Measurements from ENCODE around the gene CD207. TPM values are rescaled to one million over a fixed set of nuclear protein-coding genes. Genes with fewer than 3 reads are reported as not detected.

Gene CD207
- total RNA-seq, 1 experiment from 2014 or later = not detected

DNA sequence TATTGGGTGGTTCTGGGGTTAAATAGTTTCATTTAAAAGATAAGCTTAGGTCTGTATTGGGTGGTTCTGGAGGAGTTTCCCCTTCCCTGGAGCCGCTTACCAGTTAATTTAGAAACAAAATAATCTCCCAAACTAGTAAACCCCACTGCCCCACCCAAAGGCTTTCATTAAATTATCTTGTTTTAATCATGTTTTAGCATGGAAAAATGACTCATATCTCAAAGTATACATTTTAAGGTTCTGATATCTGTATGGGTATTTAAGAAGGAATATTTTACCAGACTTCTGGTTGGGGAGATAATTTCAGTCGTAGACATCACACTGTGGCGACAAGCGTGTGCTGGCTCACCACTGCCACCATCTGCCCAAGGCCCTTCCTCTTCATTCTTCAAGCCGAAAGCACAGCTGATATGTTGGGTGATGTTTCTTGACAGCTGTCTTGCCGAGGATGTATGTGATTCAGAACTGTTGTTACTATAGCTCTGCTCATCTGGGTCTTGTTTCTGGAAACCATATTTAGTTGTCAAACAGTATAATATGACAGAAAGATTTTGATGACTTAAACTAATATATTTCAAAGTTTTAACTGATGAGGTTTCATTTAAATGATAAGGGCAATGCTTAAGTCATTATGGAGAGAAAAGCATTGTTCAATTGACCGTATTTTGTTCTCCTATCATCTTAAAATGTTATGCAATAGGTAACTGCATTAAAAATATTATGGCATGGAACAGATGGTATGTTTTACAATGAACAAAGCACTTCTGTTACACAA, 50.3 kb downstream of the CD207 start:
- ChIA-PET POLR2A (ENCODE audit: unreplicated experiment) (no interaction called here), CTCF (interaction anchor here (0.6 kb wide), 1 partner anchor 481 kb away, joined by 3 read pairs; no protein-coding TSS in a partner anchor)
- H3K9me2 ChIP-seq (replicated peaks; ENCODE audit: low read length) = no peaks in the 10 kb centered on the region
- no TSS peak for BruUV-seq (replicated peaks)
- H2AFZ ChIP-seq (ENCODE audit: low read length) = no peak overlapping the region
- H3K27ac ChIP-seq (ENCODE audit: low read length) = no peak overlapping the region
- no peaks in the 10 kb centered on the region for H3K4me1 ChIP-seq (ENCODE audit: insufficient read depth, low read length)
- no peak overlapping the region for H3K4me3 ChIP-seq (ENCODE audit: low read length)
- TF ChIP-seq EZH2phosphoT487 (IDR thresholded peaks at IDR 0.05; ENCODE audit: borderline replicate concordance, low read length) (no peak), EZH2 (IDR thresholded peaks at IDR 0.05; ENCODE audit: low read length, unreplicated experiment) (no peak), CTCF (conservative IDR thresholded peaks at IDR 0.05; ENCODE audit: low read depth, low read length) (peak; percentile 80)
- DNase-seq (peak; percentile 64), ATAC-seq (peak; percentile 82)
- intact Hi-C loops (cut with micrococcal nuclease) = loop anchor here (1.0 to 10.0 kb wide), 4 partner anchors 77 to 481 kb away; partner anchors contain the start of gene FAM136A
- no peaks in the 10 kb centered on the region for H3F3A ChIP-seq (ENCODE audit: low read length, unreplicated experiment)
- H3K4me2 ChIP-seq (ENCODE audit: low read length) = no peak overlapping the region
- peaks cover 31% of the 10 kb centered on the region for H3K27me3 ChIP-seq (ENCODE audit: low read length)
- no peaks in the 10 kb centered on the region for H3K9me3 ChIP-seq (ENCODE audit: low read length)
- H3K36me3 ChIP-seq (ENCODE audit: low read depth, low read length) = no peaks in the 10 kb centered on the region
- H3K79me2 ChIP-seq (ENCODE audit: low read length) = no peaks in the 10 kb centered on the region
- no peak overlapping the region for H3K9ac ChIP-seq (ENCODE audit: low read length)
- no peaks in the 10 kb centered on the region for H4K20me1 ChIP-seq (ENCODE audit: low read length)

GRCh38 chr2:70784320-70784719, 51.3 kb downstream of the CD207 start:
- Histone ChIP-seq H2AFZ (ENCODE audit: low read length) (no peak overlapping the region), H3K9ac (ENCODE audit: low read length) (no peak overlapping the region), H4K20me1 (ENCODE audit: low read length) (no peaks in the 10 kb centered on the region), H3K79me2 (ENCODE audit: low read length) (no peaks in the 10 kb centered on the region), H3F3A (ENCODE audit: low read length, unreplicated experiment) (no peaks in the 10 kb centered on the region), H3K9me2 (replicated peaks; ENCODE audit: low read length) (no peaks in the 10 kb centered on the region), H3K27ac (ENCODE audit: low read length) (no peak overlapping the region), H3K4me3 (ENCODE audit: low read length) (no peak overlapping the region), H3K9me3 (ENCODE audit: low read length) (no peaks in the 10 kb centered on the region), H3K4me2 (ENCODE audit: low read length) (no peak overlapping the region), H3K4me1 (ENCODE audit: insufficient read depth, low read length) (peaks cover 5% of the 10 kb centered on the region; the same call in 1 of the 2 replicates), H3K27me3 (ENCODE audit: low read length) (peaks cover 22% of the 10 kb centered on the region), H3K36me3 (ENCODE audit: low read depth, low read length) (no peaks in the 10 kb centered on the region)
- TF ChIP-seq EZH2 (IDR thresholded peaks at IDR 0.05; ENCODE audit: low read length, unreplicated experiment) = no peak
- POLR2A ChIA-PET (ENCODE audit: unreplicated experiment) = no interaction called here
- ATAC-seq (no peak), DNase-seq (peak; percentile 8)
- CTCF ChIA-PET = no interaction called here
- intact Hi-C loops (cut with micrococcal nuclease) = loop anchor here (10.0 kb wide), 1 partner anchor 480 kb away; the partner anchor contains the start of gene FAM136A
- BruUV-seq (replicated peaks) = no TSS peak

Other genes with a start within 250 kb of the CD207 start
- gene ADD2, start 67.6 kb downstream of the CD207 start, total RNA-seq (2014; rRNA removed) = 4.4 and 16.0 TPM in 2 replicates
- not detected in 2 replicates for gene FIGLA, start 45.2 kb downstream of the CD207 start, total RNA-seq (2014; rRNA removed)
- not detected in 2 replicates for gene CLEC4F, start 15.2 kb downstream of the CD207 start, total RNA-seq (2014; rRNA removed)
- 0.23 TPM in 1 of 2 replicates, not detected in the other for gene VAX2, start 64.8 kb upstream of the CD207 start, total RNA-seq (2014; rRNA removed)
- not detected in 2 replicates for gene ATP6V1B1, start 100.1 kb upstream of the CD207 start, total RNA-seq (2014; rRNA removed)
- gene ANKRD53, start 142.8 kb upstream of the CD207 start, total RNA-seq (2014; rRNA removed) = not detected in 2 replicates
- gene TEX261, start 159.1 kb upstream of the CD207 start, total RNA-seq (2014; rRNA removed) = 51.8 and 54.2 TPM in 2 replicates
- gene NAGK, start 232.8 kb upstream of the CD207 start, total RNA-seq (2014; rRNA removed) = 55.5 and 70.5 TPM in 2 replicates